Measurements from ENCODE around the gene CYP27B1.

Gene CYP27B1

DNA sequence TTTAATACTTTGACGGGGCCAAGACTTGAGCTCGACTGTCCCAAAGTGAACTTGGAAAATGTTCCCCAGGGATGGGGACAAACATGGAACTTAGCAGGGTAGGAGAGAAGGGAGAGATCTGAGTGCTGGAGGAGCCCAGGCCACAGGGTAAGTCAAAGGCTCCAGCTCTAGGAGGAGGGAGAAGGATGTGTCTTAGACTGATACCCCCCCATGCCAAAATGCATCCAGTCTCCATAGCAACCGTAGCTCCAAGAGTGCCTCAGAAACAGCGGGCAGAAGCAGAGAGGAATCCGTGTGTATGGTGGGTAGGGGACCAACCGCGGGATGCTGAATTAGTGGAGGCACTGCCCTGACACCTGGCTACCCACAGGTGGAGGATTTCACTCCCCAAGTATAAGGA lies 27.5 kb downstream of the CYP27B1 start:
- DNase-seq (ENCODE audit: low read depth): no peak
- TF ChIP-seq, protein P1, sequence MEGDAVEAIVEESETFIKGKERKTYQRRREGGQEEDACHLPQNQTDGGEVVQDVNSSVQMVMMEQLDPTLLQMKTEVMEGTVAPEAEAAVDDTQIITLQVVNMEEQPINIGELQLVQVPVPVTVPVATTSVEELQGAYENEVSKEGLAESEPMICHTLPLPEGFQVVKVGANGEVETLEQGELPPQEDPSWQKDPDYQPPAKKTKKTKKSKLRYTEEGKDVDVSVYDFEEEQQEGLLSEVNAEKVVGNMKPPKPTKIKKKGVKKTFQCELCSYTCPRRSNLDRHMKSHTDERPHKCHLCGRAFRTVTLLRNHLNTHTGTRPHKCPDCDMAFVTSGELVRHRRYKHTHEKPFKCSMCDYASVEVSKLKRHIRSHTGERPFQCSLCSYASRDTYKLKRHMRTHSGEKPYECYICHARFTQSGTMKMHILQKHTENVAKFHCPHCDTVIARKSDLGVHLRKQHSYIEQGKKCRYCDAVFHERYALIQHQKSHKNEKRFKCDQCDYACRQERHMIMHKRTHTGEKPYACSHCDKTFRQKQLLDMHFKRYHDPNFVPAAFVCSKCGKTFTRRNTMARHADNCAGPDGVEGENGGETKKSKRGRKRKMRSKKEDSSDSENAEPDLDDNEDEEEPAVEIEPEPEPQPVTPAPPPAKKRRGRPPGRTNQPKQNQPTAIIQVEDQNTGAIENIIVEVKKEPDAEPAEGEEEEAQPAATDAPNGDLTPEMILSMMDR (IDR thresholded peaks at IDR 0.05; ENCODE audit: insufficient read depth, low read depth, low read length, missing control alignments): no peak
- H3K4me3 ChIP-seq (ENCODE audit: low read depth, low read length): no peak overlapping the region

DNA sequence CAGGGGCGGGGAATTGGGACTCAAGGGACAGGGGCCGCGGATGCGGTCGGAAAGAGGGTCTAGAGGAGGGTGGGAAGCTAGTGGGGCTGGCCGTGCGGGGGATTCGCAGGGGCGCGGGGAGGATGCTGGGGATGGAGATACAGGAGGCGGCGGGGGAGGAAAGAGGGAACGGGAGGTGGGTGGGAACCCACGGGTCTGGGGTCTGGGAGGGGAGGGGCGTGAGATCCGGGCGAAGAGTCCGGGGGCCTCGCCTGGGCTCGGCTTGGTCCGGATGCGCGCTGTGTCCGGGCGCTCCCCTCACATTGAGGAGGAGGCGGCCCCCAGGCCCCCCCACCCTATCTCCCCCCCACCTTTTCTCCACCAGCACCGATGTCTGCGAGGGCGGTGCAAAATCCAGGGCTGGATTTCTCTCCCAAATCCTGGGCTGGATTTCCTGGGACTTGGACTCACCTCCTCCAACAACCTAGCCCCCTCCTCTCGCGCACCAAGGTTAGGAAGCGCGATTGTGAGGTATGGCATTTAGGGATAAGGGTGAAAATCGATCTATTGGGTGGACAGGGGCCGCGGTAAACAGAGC lies 28.1 kb downstream of the CYP27B1 start, which contains the start of gene AGAP2:
Gene AGAP2, minus strand, starts transcription at position 82 of the 577 bp plus-strand sequence. CDS start 496 bp downstream, outside the sequence.
- DNase-seq (ENCODE audit: low read depth): no peak
- no peak within 1 kb of the TSS for H3K4me3 ChIP-seq (ENCODE audit: low read depth, low read length)
- TF ChIP-seq, protein P1 (IDR thresholded peaks at IDR 0.05; ENCODE audit: insufficient read depth, low read depth, low read length, missing control alignments): no peak

DNA sequence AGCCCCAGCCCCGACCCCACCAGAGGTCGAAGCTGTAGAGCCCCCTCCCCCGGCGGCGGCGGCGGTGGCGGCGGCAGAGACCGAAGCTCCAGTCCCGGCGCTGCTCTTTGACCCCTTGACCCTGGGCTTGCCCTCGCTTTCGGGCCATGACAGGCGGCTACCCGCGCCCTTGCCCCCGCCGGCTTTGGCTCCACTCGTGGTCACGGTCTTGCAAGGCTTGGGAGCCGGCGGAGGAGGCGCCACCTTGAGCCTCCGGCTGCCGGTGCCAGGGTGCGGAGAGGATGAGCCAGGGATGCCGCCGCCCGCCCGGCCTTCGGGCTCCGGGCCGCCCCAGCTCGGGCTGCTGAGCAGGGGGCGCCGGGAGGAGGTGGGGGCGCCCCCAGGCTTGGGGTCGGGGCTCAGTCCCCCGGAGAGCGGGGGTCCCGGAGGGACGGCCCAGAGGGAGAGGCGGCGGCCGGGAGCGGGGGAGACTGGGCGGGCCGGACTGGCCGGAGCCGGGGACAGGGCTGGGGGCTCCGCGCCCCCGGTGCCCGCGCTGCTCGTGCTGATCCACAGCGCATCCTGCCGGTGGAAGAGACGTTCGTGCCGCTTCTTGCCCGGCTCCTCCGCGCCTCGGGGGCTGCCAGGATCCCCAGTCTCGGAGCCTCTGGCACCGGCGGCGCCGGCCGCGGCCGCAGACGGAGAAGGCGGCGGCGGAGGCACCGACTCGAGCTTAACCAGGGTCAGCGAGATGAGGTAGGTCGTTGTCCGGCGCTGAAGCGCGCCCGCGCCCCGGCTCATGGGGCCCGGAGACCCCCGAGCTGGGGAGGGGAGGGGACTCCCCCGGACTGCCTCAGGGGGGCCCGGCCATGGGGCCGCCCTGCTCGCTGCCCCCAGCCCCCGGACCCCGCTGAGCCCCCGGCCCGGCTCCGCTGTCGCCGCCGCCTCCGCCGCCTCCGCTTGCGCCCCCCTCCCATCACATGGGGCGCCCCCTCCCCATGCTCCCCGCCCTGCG lies 29.1 kb downstream of the CYP27B1 start:
- no peak for DNase-seq (ENCODE audit: low read depth)
- no peak overlapping the region for H3K4me3 ChIP-seq (ENCODE audit: low read depth, low read length)
- TF ChIP-seq, protein P1 (IDR thresholded peaks at IDR 0.05; ENCODE audit: insufficient read depth, low read depth, low read length, missing control alignments): no peak

DNA sequence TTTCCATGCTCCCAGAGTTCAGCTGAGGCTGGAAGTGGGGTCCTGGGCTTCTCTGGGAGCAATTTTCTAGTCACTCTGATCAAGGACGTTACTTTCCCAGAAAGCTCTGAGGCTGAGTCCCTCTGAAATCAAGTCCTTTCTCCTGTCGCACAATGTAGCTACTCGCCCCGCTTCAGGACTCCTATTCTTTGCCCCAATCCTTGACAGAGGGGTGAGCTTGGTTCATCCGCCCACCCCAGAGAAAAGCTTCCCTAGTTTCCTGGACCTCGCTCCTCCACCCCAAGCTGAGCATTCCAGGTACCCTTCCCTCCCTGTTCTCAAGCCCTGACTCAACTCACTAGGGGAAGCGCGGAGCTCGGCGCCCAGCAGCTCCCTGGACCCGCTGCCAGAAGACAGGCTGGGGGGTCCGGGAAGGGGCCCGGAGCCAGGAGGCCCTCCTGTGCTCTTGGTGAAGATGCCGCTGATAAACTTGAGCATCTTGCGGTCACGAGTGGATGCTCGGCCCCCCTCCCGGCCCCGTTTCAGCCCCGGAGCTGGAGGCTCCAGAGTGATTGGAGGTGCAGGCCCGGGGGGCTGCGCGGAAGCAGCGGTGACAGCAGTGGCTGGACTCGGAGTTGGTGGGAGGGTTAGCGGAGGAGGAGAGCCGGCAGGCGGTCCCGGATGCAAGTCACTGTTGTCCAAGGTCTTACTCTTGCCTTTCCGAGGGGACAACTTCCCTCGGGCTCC lies 30.0 kb downstream of the CYP27B1 start:
- TF ChIP-seq, protein P1 (IDR thresholded peaks at IDR 0.05; ENCODE audit: insufficient read depth, low read depth, low read length, missing control alignments): no peak
- H3K4me3 ChIP-seq (ENCODE audit: low read depth, low read length): no peak overlapping the region
- no peak for DNase-seq (ENCODE audit: low read depth)

DNA sequence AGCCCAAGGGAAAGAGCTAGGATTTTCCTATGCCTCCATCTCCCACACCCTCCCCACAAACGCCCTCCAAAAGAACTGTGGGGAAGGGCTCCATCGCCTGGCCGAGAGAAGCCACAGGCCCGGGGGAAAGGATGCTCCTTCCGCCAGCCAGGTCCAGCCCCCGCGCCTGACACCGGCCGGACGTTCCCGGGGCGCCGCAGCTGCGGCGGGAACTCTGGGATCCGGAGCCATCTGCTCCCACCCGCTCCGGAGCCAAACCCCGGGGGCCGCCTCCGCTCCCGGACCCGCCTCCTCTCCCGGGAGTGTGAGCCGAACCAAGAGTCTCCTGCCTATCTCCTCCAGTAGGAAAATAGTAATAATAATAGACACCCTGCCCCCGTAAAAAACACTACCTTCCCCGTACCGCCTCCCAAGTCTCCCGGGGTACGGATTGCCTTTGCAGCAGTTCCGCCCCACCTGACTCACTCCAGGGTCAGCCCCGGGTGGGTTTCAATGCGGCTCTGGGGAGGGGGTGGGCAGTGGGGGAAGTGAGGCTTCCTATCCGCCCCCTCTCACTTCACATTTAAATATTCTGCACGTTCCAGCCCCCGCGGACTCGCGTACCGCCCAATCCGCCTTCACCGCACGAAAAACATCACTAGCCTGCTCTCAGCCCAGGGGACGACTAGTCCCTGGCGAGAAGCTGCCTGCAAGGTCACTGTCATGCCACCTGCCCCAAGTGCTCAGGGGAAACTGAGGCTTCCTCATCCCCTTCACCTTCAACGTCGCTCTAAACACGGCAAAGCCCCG lies 30.7 kb downstream of the CYP27B1 start:
- TF ChIP-seq, protein P1 (IDR thresholded peaks at IDR 0.05; ENCODE audit: insufficient read depth, low read depth, low read length, missing control alignments): no peak

More for the DNA sequence above, 30.7 kb downstream of the CYP27B1 start:
- DNase-seq (ENCODE audit: low read depth): no peak
- no peak overlapping the region for H3K4me3 ChIP-seq (ENCODE audit: low read depth, low read length)

Measured in GM12865 (cell line).